Adipose tissue (tissue), 3 donors: ENCODE data around the gene MYBPHL. TPM values are rescaled to one million over a fixed set of nuclear protein-coding genes. Genes with fewer than 3 reads are reported as not detected.
"Not testable (repeated sequence)": the region's sequence is repeated elsewhere in the genome, so short reads cannot be mapped to it uniquely, and the experiment has no call there.

Experiments
- H3K27ac ChIP-seq: one replicate; pipeline ENCODE4 v1.5.1; 2013; ENCODE audit warnings: low read depth, low read length
- WGBS, 3 donors: extraction: QIAGEN DNeasy Blood & Tissue Kit; methylation state at CpG; one replicate each; pipeline ENCODE4 v1.1.7; 2013; 5-methylcytosine and 5-hydroxymethylcytosine counted together
- polyA plus RNA-seq, 3 donors: library from polyadenylated mRNA; stranded (reverse); fragments of 200-250 nt; gene quantifications; one replicate each; pipeline ENCODE4 v1.2.3, GENCODE V29; 2013
- donor health status: healthy with polysubstance abuse.
- donor health status: Bipolar disorder and iron deficiency.
- donor health status: healthy.

MYBPHL gene
- polyA plus RNA-seq, 3 donors: 0.06 to 0.34 (median 0.19) TPM

DNA sequence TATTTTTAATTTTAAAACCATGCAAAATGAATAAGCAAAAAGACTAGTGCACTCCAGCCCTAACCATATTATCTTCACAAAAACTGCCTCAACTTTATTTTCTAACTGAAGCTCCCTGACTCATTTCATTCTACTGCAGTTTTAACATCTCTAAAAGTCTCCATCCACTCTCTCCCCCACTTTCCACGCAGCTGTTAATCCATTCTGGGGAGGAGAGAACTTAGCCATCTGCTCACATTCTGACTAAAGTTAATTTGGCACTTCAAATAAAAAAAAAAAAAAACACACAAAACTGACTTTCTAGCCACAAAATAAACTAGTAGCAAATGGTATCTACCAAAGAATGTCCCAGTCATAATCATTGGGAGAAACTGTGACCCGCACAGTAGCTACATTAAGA lies 5.4 kb upstream of the MYBPHL start:
- WGBS, 3 donors: 84 to 92% (median 90%) methylated on average over 2 of the region's 2 CpGs
- H3K27ac ChIP-seq: no peak overlapping the region

GRCh38 chr1:109309347-109309746 lies 2.5 kb upstream of the MYBPHL start:
- WGBS, 3 donors: 52 to 78% (median 67%) methylated on average over 2 of the region's 2 CpGs
- no peak overlapping the region for H3K27ac ChIP-seq

DNA sequence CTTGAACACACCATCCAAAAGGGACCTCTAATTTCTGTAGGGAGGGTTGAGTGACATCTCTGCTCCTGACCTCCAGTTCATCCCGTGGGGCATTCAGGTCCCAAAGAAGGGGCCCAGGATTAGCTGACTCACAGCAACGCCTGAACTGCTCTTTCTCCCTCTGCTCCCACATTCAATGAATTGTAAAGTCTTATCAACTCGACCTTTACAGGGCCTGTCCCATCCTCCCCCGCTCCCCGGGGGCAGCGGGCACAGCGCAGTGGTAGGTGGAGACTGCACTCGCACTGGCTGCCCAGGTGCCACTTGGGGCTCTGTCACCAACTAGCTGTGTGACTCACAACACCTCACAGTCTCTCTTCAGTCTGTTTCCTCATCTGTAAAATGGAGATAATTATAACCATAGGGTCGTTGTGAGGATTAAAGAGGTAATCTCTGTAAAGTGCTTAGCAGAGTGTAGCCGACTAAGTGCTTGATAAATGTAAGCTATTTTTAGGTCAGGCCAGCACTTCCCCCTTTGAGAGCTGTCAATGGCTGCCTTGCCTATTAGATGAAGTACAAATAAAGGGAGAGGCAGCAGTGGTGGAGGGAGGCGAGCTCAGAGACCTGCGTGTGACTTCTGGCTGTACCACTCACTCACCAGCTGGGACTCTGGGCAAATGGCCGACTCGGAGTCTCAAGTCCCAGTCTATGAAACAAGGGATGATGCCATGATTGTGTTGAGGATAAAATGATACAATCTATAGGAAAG lies 637 bp upstream of the MYBPHL start:
- WGBS, 3 donors: 45 to 61% (median 59%) methylated on average over 14 of the region's 14 CpGs
- H3K27ac ChIP-seq: no peak overlapping the region

DNA sequence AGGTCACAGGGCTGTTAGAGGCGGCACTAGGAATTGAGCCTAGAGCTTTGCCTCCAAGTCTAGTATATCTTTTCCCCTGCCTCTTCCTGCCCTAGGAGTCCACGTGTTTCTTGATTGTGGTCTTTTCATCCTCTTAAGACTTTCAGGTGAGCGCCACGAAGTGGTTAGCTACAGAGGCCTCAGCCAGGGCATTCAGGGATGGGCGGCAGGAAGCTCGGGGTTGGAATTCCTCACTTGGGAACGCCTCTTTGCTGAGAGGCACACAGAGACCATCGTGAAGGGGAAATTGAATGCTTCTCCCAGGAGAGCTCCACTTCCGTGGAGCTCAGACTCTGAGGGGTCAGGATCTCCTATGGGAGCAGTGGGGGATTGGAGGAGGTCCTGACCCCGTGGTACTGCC lies 820 bp downstream of the MYBPHL start:
- WGBS, 3 donors: 47 to 70% (median 62%) methylated on average over 10 of the region's 10 CpGs
- not testable (repeated sequence) for H3K27ac ChIP-seq

DNA sequence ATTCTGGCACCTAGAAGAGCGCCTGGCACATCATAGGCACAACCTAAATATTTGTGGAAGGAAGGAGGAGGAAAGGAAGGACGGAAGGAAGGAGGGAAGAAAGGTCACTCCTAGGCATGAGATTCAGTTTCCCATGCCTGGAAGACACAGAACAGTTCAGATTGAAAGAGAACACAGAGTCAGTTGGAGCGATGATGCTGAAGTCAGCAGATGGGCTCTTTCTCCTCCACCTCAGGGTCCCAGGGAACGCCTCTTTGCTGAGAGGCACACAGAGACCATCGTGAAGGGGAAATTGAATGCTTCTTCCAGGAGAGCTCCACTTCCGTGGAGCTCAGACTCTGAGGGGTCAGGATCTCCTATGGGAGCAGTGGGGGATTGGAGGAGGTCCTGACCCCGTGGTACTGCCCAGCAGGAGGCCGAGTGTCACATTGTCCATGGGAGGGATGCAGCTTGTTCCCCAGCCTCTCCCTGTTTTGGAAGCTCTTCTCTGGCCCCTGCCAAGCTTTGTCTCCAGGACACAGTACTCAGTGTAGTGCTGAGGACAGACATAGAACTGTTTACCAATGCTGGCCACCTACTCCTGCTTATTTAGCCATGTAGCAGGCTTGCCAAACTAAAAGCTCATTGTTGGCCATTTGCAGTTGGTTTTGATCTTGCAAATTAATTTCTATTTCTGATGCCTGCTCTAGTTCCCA lies 2.4 kb downstream of the MYBPHL start:
- 56 to 65% (median 58%) methylated on average over 7 to 8 of the region's 8 CpGs for WGBS, 3 donors
- H3K27ac ChIP-seq: no peak overlapping the region

DNA sequence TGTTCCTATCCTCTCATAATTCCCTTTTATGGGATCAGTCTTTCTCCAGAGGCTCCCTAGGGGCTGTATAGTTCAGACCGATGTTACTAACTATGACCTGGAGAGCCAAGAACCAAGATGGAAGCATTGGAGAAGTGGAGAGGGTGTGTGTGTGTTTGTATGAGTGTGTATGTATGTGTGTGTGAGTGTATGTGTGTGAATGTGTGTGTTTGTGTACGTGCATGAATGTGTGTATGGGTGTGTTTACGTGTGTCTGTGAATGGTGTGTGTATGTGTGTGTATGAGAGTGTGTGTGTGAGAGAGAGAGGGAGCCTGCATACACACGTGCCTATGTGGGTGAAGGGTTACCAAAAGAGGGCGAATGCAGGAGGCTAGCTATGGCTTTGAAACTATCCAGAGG lies 4.9 kb downstream of the MYBPHL start:
- H3K27ac ChIP-seq: no peak overlapping the region
- 72 to 86% (median 80%) methylated on average over 5 of the region's 5 CpGs for WGBS, 3 donors

DNA sequence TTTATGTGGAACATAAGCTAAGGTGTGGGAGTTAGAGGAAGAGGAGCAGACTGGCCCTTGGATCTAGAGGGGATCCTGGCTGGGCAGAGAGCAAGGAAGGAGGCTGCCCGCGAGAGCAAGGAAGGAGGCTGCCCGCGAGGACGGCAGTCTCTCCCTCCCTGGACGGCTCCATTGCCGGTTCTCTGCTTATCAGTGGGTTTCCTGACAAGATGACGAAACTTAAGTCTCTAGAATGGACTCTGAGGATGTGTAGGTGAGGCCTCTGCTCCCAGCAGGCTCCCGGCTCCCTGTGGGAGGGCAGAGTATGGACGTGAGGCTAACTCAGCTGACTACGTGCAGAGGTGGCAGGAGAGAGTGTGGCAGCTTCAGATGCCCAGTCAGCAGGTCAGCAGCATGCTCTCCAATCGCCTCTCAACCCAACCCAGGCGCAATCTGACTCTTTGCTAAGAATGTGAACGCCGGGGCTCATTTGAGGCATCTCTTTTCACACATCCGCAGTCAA lies 6.1 kb downstream of the MYBPHL start:
- no peak overlapping the region for H3K27ac ChIP-seq
- 68 to 83% (median 73%) methylated on average over 16 of the region's 16 CpGs for WGBS, 3 donors

GRCh38 chr1:109299558-109300343 lies 7.1 kb downstream of the MYBPHL start:
- H3K27ac ChIP-seq: no peak overlapping the region
- WGBS, 3 donors: 52 to 59% (median 58%) methylated on average over 20 of the region's 20 CpGs

- no peak overlapping the region for H3K27ac ChIP-seq
- WGBS, 3 donors: 42 to 50% (median 44%) methylated on average over 11 of the region's 11 CpGs
Measured at GRCh38 chr1:109298666-109299557, 7.9 kb downstream of the MYBPHL start.

- H3K27ac ChIP-seq: no peak overlapping the region
- WGBS, 3 donors: 88 to 97% (median 95%) methylated on average over 16 of the region's 16 CpGs
Measured at GRCh38 chr1:109296782-109297181, 10.0 kb downstream of the MYBPHL start.

DNA sequence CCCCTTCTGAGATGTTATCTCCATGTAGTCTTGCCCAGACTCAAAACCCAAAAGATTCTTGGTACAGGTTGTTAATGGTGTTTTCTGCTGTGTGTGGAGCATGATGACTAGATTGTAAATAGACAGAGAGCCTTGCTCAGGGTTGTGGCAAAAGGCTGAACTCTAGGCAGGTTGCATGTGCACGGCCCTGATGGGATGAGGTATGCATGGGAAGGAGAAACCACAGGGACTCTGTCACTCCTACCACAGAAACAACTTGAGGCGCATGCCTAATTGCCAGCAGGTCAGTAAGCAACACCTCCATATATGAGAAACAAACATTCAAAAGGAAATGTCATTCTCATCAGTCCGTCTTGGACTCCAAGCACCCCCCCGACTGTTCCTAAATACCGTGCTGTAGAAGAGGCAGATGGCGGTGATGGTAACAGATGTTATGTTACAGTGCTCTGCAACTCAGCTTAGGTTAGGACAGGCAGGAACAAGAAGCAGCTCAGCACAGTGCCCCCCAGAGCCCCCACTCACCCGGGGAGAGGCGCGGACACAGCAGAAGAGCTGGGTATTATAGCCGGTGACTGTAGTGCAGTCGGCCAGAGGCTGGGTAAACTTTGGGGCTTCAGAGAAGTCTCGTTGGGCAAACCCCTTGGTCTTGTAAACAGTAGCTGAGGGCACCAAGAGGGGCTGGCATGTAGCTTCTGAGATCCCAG lies 10.9 kb downstream of the MYBPHL start:
- 80 to 81% (median 81%) methylated on average over 12 of the region's 12 CpGs for WGBS, 3 donors
- no peak overlapping the region for H3K27ac ChIP-seq

DNA sequence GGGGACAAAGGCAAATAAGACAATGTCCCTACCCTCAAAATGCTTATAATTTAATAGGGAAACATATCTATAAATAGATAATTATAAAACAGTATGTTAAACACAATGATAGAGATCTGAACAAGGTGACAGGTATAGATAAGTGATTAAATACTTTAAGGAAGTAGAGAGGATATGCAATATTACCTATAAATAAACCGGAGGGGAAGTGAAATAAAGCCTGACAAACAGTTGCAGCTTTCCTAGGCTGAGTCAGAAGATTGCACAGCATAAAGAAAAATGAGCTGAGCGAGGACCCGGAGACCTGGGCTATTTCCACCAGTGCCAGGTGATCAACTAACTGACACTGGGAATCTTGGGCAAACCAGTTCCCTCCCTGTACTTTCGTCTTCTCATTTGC lies 12.3 kb downstream of the MYBPHL start:
- no peak overlapping the region for H3K27ac ChIP-seq
- 46 to 66% (median 48%) methylated on average over 4 of the region's 4 CpGs for WGBS, 3 donors

- H3K27ac ChIP-seq: no peak overlapping the region
- 53 to 77% (median 72%) methylated on average over 2 of the region's 2 CpGs for WGBS, 3 donors
Measured at GRCh38 chr1:109293026-109293425, 13.8 kb downstream of the MYBPHL start.

DNA sequence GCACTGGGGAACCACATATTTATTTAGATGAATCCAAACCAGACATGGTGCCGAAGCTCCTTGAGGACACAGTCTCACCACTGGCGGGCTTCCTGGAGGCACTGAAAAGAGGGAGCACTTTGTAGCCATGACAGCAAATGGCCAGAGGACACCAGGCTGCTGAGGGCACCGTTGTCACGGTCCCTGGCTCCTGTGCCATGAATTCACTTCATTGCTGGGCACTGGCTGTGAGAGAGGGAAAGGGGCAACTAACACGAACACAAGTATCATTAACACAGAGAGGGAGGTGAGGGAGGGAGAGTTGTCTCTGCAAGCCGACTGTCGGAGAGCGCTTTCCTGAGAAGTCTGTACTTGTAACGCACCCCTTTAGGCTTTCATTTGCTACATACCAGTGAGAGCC lies 14.4 kb downstream of the MYBPHL start:
- 70 to 76% (median 75%) methylated on average over 9 of the region's 9 CpGs for WGBS, 3 donors
- no peak overlapping the region for H3K27ac ChIP-seq

- H3K27ac ChIP-seq: no peak overlapping the region
Measured at GRCh38 chr1:109290998-109291397, 15.8 kb downstream of the MYBPHL start.

DNA sequence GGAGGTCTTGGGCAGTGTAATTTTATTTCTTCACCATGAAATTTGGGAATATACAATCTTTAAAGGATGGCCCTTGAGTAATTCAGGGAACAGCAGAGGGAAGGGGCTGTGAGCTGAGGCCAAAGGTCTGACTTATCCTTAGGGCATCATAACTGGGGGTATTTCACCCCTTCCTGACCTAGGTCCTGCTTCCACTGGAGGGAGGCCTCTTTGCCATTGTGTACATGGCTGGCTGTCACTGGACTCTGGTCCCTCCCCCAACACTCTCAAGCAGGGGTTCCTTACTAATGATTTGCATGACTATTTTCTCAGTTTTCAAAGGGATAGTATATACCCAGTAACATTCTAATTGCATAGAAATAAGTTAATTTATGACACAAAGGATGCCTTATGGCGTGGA lies 16.7 kb downstream of the MYBPHL start:
- H3K27ac ChIP-seq: no peak overlapping the region
- WGBS, 3 donors: 94 to 97% (median 95%) methylated on average over 1 of the region's 1 CpG

More at GRCh38 chr1:109290998-109291397, 15.8 kb downstream of the MYBPHL start:
- WGBS, 3 donors: 64 to 72% (median 72%) methylated on average over 6 of the region's 6 CpGs

DNA sequence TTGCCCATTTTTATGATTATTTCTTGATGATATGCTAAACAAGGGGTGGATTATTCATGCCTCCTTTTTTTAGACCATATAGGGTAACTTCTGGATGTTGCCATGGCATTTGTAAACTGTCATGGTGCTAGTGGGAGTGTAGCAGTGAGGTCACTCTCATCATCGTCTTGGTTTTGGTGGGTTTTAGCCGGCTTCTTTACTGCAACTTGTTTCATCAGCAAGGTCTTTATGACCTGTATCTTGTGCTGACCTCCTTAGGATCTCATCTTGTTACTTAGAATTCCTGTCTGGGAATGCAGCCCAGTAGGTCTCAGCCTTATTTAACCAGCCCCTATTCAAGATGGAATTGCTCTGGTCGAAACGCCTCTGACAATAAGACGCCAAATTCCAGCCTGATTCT lies 20.0 kb downstream of the MYBPHL start:
- WGBS, 3 donors: 87 to 92% (median 88%) methylated on average over 5 of the region's 5 CpGs
- H3K27ac ChIP-seq: not testable (repeated sequence)
